Esophagus muscularis mucosa (tissue), 4 donors: ENCODE data around the gene ORC1. TPM values are rescaled to one million over a fixed set of nuclear protein-coding genes. Genes with fewer than 3 reads are reported as not detected.
A peak's percentile ranks its signal among the peaks of the same experiment; 100 is the strongest.

Experiments
- DNase-seq: peaks from one replicate; pipeline ENCODE4 v3.0.0-alpha.2; 2017; ENCODE audit errors: extremely low spot score
- H3K27ac ChIP-seq, 4 donors: fragments of 200-600 bp; sonication (generic); replicated peaks in 1 of 4; 1 replicate in 3 of 4; 2 replicates in 1 of 4; pipeline ENCODE4 v1.5.1; 2016 to 2019; ENCODE audit warnings: mild to moderate bottlenecking in 1 of 4
- H3K27me3 ChIP-seq, 4 donors: fragments of 200-600 bp; sonication (generic); one replicate each; pipeline versions ENCODE4 v1.5.1 to v1.6.0; 2016 to 2019
- H3K36me3 ChIP-seq, 4 donors: fragments of 200-600 bp; sonication (generic); one replicate each; pipeline ENCODE4 v1.5.1; 2016 to 2019
- H3K4me1 ChIP-seq, 4 donors: fragments of 200-600 bp; sonication (generic); one replicate each; pipeline ENCODE4 v1.5.1; 2016 to 2019
- H3K4me3 ChIP-seq, 4 donors: fragments of 200-600 bp; sonication (generic); 1 replicate in 2 of 4; 2 replicates in 2 of 4; pipeline ENCODE4 v1.5.1; 2016 to 2019; ENCODE audit warnings: mild to moderate bottlenecking in 4 of 4, moderate library complexity in 1 of 4
- H3K9me3 ChIP-seq, 4 donors: fragments of 200-600 bp; sonication (generic); 1 replicate in 3 of 4; 2 replicates in 1 of 4; pipeline ENCODE4 v1.5.1; 2016 to 2019
- EP300 ChIP-seq: sonication (generic); formaldehyde crosslinking; IDR thresholded peaks from one replicate; pipeline ENCODE4 v1.6.1; 2017; ENCODE audit warnings: antibody characterized with exemption
- POLR2A ChIP-seq: fragments of 450-650 bp; IDR thresholded peaks from one replicate; pipeline ENCODE4 v1.6.1; 2017; ENCODE audit warnings: antibody characterized with exemption, moderate library complexity, mild to moderate bottlenecking, low read depth
- POLR2AphosphoS5 ChIP-seq, 2 donors: sonication (generic); formaldehyde crosslinking; IDR thresholded peaks; one replicate each; pipeline ENCODE4 v1.6.1; 2017; ENCODE audit warnings: antibody characterized with exemption in 2 of 2
- WGBS: methylation state at CpG from one replicate; pipeline ENCODE4 v1.1.5; 2018; 5-methylcytosine and 5-hydroxymethylcytosine counted together
- intact Hi-C: fragments of 100-400 bp; cut with DNase I; formaldehyde crosslinking; loops from one replicate; pipeline ENCODE4 v1.15.1; 2023
- total RNA-seq, 4 donors: library from RNA; depleted of rRNA; stranded (reverse); fragments of >200 nt; gene quantifications; one replicate each; pipeline versions ENCODE4 v1.1.0 to v1.2.1, GENCODE V29; 2016
- TF ChIP-seq, protein P1 (sequence below), 3 experiments: fragments of 200-600 bp in 2 of 3; fragments of 450-650 bp in 1 of 3; sonication (generic) in 2 of 3; IDR thresholded peaks; one replicate each; pipeline ENCODE4 v1.5.1; 2017 to 2019; ENCODE audit warnings: antibody characterized with exemption in 3 of 3, mild to moderate bottlenecking in 2 of 3, moderate library complexity in 1 of 3

ORC1 gene
- total RNA-seq, 4 donors from 2014 or later = 0.17 to 1.2 (median 0.33) TPM

GRCh38 chr1:52403566-52404115, 582 bp downstream of the ORC1 start:
- TF ChIP-seq POLR2AphosphoS5 (IDR thresholded peaks at IDR 0.05) (no peak), EP300 (no peak), POLR2A (no peak)
- TF ChIP-seq, protein P1, sequence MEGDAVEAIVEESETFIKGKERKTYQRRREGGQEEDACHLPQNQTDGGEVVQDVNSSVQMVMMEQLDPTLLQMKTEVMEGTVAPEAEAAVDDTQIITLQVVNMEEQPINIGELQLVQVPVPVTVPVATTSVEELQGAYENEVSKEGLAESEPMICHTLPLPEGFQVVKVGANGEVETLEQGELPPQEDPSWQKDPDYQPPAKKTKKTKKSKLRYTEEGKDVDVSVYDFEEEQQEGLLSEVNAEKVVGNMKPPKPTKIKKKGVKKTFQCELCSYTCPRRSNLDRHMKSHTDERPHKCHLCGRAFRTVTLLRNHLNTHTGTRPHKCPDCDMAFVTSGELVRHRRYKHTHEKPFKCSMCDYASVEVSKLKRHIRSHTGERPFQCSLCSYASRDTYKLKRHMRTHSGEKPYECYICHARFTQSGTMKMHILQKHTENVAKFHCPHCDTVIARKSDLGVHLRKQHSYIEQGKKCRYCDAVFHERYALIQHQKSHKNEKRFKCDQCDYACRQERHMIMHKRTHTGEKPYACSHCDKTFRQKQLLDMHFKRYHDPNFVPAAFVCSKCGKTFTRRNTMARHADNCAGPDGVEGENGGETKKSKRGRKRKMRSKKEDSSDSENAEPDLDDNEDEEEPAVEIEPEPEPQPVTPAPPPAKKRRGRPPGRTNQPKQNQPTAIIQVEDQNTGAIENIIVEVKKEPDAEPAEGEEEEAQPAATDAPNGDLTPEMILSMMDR (IDR thresholded peaks at IDR 0.05) = no peak
- Histone ChIP-seq H3K36me3 (peaks cover 10 to 29% (median 23%) of the 10 kb centered on the region in 4 donors), H3K27ac (peak overlapping the region; percentile 86 to 91 (median 90)), H3K27me3 (no peaks in the 10 kb centered on the region), H3K9me3 (no peaks in the 10 kb centered on the region), H3K4me1 (peaks cover 16 to 30% (median 25%) of the 10 kb centered on the region in 4 donors), H3K4me3 (peak overlapping the region; percentile 72 to 91 (median 83))
- intact Hi-C loops = loop anchor here (2.0 to 10.0 kb wide), 2 partner anchors 37 to 281 kb away; partner anchors contain the start of gene CC2D1B
- no peak for DNase-seq
- WGBS = 1% methylated on average over 13 of the region's 16 CpGs

- Histone ChIP-seq H3K9me3 (no peaks in the 10 kb centered on the region), H3K4me3 (no peak overlapping the region), H3K27me3 (no peaks in the 10 kb centered on the region), H3K4me1 (peaks cover 16 to 30% (median 25%) of the 10 kb centered on the region in 4 donors), H3K36me3 (peaks cover 3 to 21% (median 15%) of the 10 kb centered on the region in 4 donors), H3K27ac (no peak overlapping the region)
- DNase-seq = no peak
- intact Hi-C loops = loop anchor here (10.0 kb wide), 1 partner anchor 282 kb away; no protein-coding TSS in a partner anchor
- WGBS = 59% methylated on average over 3 of the region's 3 CpGs
- TF ChIP-seq, protein P1 (IDR thresholded peaks at IDR 0.05) = no peak
- TF ChIP-seq EP300 (no peak), POLR2AphosphoS5 (IDR thresholded peaks at IDR 0.05) (no peak), POLR2A (no peak)
Measured at GRCh38 chr1:52402860-52403240, 1.4 kb downstream of the ORC1 start.

- H3K27ac ChIP-seq = no peak overlapping the region
- intact Hi-C loops = loop anchor here (10.0 kb wide), 1 partner anchor 285 kb away; no protein-coding TSS in a partner anchor
- no peaks in the 10 kb centered on the region for H3K36me3 ChIP-seq
- WGBS = 98% methylated on average over 6 of the region's 6 CpGs
- no peaks in the 10 kb centered on the region for H3K27me3 ChIP-seq
- H3K4me1 ChIP-seq = peaks cover 5 to 13% (median 10%) of the 10 kb centered on the region in 4 donors
- DNase-seq = no peak
- TF ChIP-seq POLR2AphosphoS5 (IDR thresholded peaks at IDR 0.05) (no peak), POLR2A (no peak), EP300 (no peak)
- TF ChIP-seq, protein P1 (IDR thresholded peaks at IDR 0.05) = no peak
- H3K9me3 ChIP-seq = no peaks in the 10 kb centered on the region
- H3K4me3 ChIP-seq = no peak overlapping the region
Measured at GRCh38 chr1:52400131-52400530, 4.1 kb downstream of the ORC1 start.

DNA sequence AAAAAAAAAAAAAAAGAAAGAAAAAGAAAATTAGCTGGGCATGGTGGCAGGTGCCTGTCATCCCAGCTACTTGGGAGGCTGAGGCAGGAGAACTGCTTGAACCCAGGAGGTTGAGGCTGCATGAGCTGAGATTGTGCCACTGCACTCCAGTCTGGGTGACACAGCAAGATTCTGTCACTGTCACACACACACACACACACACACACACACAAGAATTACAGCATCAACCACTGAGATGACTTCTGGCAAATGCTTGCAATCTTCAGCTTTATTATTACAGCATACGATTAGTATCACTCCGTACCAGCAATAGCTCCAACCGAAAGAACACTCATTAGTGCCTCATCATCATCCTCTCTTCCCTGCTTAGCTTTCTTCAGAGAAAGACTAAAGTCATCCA, 4.6 kb downstream of the ORC1 start:
- H3K27me3 ChIP-seq = no peaks in the 10 kb centered on the region
- no peaks in the 10 kb centered on the region for H3K36me3 ChIP-seq
- no peak for DNase-seq
- no peak for TF ChIP-seq POLR2A
- TF ChIP-seq EP300 = no peak
- TF ChIP-seq, protein P1 (IDR thresholded peaks at IDR 0.05) = no peak
- no peak for TF ChIP-seq POLR2AphosphoS5 (IDR thresholded peaks at IDR 0.05)
- H3K27ac ChIP-seq = no peak overlapping the region
- 89% methylated on average over 3 of the region's 3 CpGs for WGBS
- H3K9me3 ChIP-seq = no peaks in the 10 kb centered on the region
- no peak overlapping the region for H3K4me3 ChIP-seq
- peaks cover 5 to 10% (median 9%) of the 10 kb centered on the region in 4 donors for H3K4me1 ChIP-seq
- intact Hi-C loops = loop anchor here (10.0 kb wide), 1 partner anchor 285 kb away; no protein-coding TSS in a partner anchor
